ENCODE results near the gene STAC. TPM values are rescaled to one million over a fixed set of nuclear protein-coding genes. Genes with fewer than 3 reads are reported as not detected.

STAC gene
- total RNA-seq, 1 experiment from 2014 or later, result 6.7 TPM

DNA sequence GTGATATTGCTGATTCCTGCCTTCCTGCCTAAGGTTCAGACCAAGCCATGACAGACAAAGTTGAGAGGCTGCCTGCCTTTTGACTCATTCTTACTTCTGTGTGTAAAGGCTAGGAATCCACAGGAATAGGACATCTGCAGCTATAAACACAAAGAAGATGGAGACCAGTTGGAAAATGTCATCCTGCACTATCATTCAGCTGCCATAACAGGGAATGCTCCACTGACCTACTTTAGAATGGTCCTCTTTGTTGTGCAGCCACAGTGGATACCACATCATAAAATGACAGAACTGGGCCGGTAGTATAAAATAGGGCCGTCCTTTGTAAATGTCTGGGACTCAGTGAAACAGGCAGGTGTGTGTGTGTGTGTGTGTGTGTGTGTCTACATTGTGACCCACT is 75.1 kb downstream of the STAC start:
- no peak overlapping the region for H3K4me2 ChIP-seq (ENCODE audit: low read length)
- no peaks in the 10 kb centered on the region for H3K36me3 ChIP-seq (ENCODE audit: low read depth, low read length)
- H3K79me2 ChIP-seq (ENCODE audit: low read length), result no peaks in the 10 kb centered on the region
- no peaks in the 10 kb centered on the region for H4K20me1 ChIP-seq (ENCODE audit: low read length)
- no peaks in the 10 kb centered on the region for H3K27me3 ChIP-seq (ENCODE audit: low read length)
- H3K9me3 ChIP-seq (ENCODE audit: low read length), result no peaks in the 10 kb centered on the region
- ATAC-seq (no peak), DNase-seq (no peak)
- intact Hi-C loops (cut with micrococcal nuclease), result no loop called here
- POLR2A ChIA-PET (ENCODE audit: unreplicated experiment), result no interaction called here
- H3K9me2 ChIP-seq (replicated peaks; ENCODE audit: low read length), result no peaks in the 10 kb centered on the region
- H3F3A ChIP-seq (ENCODE audit: low read length, unreplicated experiment), result no peaks in the 10 kb centered on the region
- CTCF ChIA-PET, result no interaction called here
- BruUV-seq (replicated peaks), result no TSS peak
- no peak overlapping the region for H2AFZ ChIP-seq (ENCODE audit: low read length)
- H3K4me3 ChIP-seq (ENCODE audit: low read length), result no peak overlapping the region
- no peaks in the 10 kb centered on the region for H3K4me1 ChIP-seq (ENCODE audit: insufficient read depth, low read length)
- H3K27ac ChIP-seq (ENCODE audit: low read length), result no peak overlapping the region
- H3K9ac ChIP-seq (ENCODE audit: low read length), result no peak overlapping the region
- TF ChIP-seq, protein P1, sequence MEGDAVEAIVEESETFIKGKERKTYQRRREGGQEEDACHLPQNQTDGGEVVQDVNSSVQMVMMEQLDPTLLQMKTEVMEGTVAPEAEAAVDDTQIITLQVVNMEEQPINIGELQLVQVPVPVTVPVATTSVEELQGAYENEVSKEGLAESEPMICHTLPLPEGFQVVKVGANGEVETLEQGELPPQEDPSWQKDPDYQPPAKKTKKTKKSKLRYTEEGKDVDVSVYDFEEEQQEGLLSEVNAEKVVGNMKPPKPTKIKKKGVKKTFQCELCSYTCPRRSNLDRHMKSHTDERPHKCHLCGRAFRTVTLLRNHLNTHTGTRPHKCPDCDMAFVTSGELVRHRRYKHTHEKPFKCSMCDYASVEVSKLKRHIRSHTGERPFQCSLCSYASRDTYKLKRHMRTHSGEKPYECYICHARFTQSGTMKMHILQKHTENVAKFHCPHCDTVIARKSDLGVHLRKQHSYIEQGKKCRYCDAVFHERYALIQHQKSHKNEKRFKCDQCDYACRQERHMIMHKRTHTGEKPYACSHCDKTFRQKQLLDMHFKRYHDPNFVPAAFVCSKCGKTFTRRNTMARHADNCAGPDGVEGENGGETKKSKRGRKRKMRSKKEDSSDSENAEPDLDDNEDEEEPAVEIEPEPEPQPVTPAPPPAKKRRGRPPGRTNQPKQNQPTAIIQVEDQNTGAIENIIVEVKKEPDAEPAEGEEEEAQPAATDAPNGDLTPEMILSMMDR (conservative IDR thresholded peaks at IDR 0.05; ENCODE audit: low read depth, low read length), result no peak
- TF ChIP-seq EZH2 (IDR thresholded peaks at IDR 0.05; ENCODE audit: low read length, unreplicated experiment) (no peak), EZH2phosphoT487 (IDR thresholded peaks at IDR 0.05; ENCODE audit: borderline replicate concordance, low read length) (no peak)

DNA sequence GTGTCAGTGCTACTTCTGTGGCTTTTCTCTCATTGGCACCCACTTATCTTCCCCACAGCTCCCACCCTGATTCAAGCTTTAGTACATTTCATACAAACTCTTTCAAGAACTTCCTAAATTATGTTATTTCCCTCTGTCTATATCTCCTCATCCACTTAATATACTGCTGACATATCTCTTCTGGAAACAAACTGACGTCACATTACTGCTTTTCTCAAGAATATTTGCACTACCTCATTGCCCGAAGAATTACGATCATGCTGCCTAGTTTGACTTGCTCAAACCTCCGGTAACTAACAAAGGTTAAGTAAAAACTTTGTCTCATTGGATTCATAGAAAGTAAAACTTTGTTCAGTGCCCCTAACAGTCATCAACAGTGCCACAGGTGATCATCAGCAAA is 76.5 kb downstream of the STAC start:
- DNase-seq (no peak), ATAC-seq (no peak)
- Histone ChIP-seq H3K4me3 (ENCODE audit: low read length) (no peak overlapping the region), H2AFZ (ENCODE audit: low read length) (no peak overlapping the region), H3K27ac (ENCODE audit: low read length) (no peak overlapping the region), H3K4me1 (ENCODE audit: insufficient read depth, low read length) (no peaks in the 10 kb centered on the region), H3K36me3 (ENCODE audit: low read depth, low read length) (no peaks in the 10 kb centered on the region), H3K9me3 (ENCODE audit: low read length) (no peaks in the 10 kb centered on the region), H3K9me2 (replicated peaks; ENCODE audit: low read length) (no peaks in the 10 kb centered on the region), H4K20me1 (ENCODE audit: low read length) (no peaks in the 10 kb centered on the region), H3K4me2 (ENCODE audit: low read length) (no peak overlapping the region), H3F3A (ENCODE audit: low read length, unreplicated experiment) (no peaks in the 10 kb centered on the region), H3K27me3 (ENCODE audit: low read length) (no peaks in the 10 kb centered on the region), H3K79me2 (ENCODE audit: low read length) (no peaks in the 10 kb centered on the region), H3K9ac (ENCODE audit: low read length) (no peak overlapping the region)
- no TSS peak for BruUV-seq (replicated peaks)
- TF ChIP-seq EZH2phosphoT487 (IDR thresholded peaks at IDR 0.05; ENCODE audit: borderline replicate concordance, low read length) (no peak), EZH2 (IDR thresholded peaks at IDR 0.05; ENCODE audit: low read length, unreplicated experiment) (no peak)
- TF ChIP-seq, protein P1 (conservative IDR thresholded peaks at IDR 0.05; ENCODE audit: low read depth, low read length), result no peak
- ChIA-PET POLR2A (ENCODE audit: unreplicated experiment) (no interaction called here), CTCF (no interaction called here)
- intact Hi-C loops (cut with micrococcal nuclease), result no loop called here

DNA sequence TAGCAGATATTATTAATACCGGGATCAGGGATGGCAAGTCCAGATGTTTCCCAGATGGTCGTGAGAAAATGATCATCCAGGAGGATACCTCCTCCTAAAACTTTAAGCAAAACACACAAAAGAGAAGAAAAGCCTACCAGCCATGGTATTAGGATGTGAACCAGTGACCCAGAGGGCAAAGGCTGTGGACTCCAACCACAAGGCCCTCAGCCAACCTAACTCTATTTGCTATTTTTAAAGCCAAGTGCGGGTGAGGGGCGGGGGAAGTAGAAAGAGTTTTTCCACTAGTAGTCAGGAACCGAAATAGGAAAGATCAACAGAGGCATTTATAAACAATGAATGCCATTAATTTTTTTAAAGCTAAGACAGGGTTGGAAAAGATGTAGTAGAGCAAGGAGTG is 77.4 kb downstream of the STAC start:
- no peaks in the 10 kb centered on the region for H3K36me3 ChIP-seq (ENCODE audit: low read depth, low read length)
- H3F3A ChIP-seq (ENCODE audit: low read length, unreplicated experiment), result no peaks in the 10 kb centered on the region
- H3K4me1 ChIP-seq (ENCODE audit: insufficient read depth, low read length), result no peaks in the 10 kb centered on the region
- H3K79me2 ChIP-seq (ENCODE audit: low read length), result no peaks in the 10 kb centered on the region
- H3K9ac ChIP-seq (ENCODE audit: low read length), result no peak overlapping the region
- no TSS peak for BruUV-seq (replicated peaks)
- no peaks in the 10 kb centered on the region for H4K20me1 ChIP-seq (ENCODE audit: low read length)
- intact Hi-C loops (cut with micrococcal nuclease), result no loop called here
- DNase-seq, result no peak
- no peak overlapping the region for H3K4me2 ChIP-seq (ENCODE audit: low read length)
- ChIA-PET CTCF (no interaction called here), POLR2A (ENCODE audit: unreplicated experiment) (no interaction called here)
- no peak for TF ChIP-seq EZH2phosphoT487 (IDR thresholded peaks at IDR 0.05; ENCODE audit: borderline replicate concordance, low read length)
- no peak for TF ChIP-seq EZH2 (IDR thresholded peaks at IDR 0.05; ENCODE audit: low read length, unreplicated experiment)
- TF ChIP-seq, protein P1 (conservative IDR thresholded peaks at IDR 0.05; ENCODE audit: low read depth, low read length), result no peak
- no peaks in the 10 kb centered on the region for H3K9me2 ChIP-seq (replicated peaks; ENCODE audit: low read length)
- H3K4me3 ChIP-seq (ENCODE audit: low read length), result no peak overlapping the region
- H3K27me3 ChIP-seq (ENCODE audit: low read length), result no peaks in the 10 kb centered on the region
- H3K9me3 ChIP-seq (ENCODE audit: low read length), result no peaks in the 10 kb centered on the region
- H2AFZ ChIP-seq (ENCODE audit: low read length), result no peak overlapping the region
- ATAC-seq, result no peak
- H3K27ac ChIP-seq (ENCODE audit: low read length), result no peak overlapping the region
